Peyer's patch (tissue), 4 donors: ENCODE measurements around the gene DMD.

Source experiments
- POLR2A ChIP-seq, 2 donors: fragments of 450-650 bp; IDR thresholded peaks; one replicate each; pipeline ENCODE4 v1.5.1; 2017; ENCODE audit warnings: antibody characterized with exemption in 2 of 2, mild to moderate bottlenecking in 2 of 2, moderate library complexity in 2 of 2
- TF ChIP-seq, protein P1 (sequence below), 6 experiments: fragments of 450-650 bp in 4 of 6; fragments of 200-600 bp in 2 of 6; sonication (generic) in 1 of 6; IDR thresholded peaks; one replicate each; pipeline ENCODE4 v1.5.1; 2017 to 2019; ENCODE audit warnings: antibody characterized with exemption in 6 of 6, mild to moderate bottlenecking in 3 of 6, moderate library complexity in 1 of 6

DNA sequence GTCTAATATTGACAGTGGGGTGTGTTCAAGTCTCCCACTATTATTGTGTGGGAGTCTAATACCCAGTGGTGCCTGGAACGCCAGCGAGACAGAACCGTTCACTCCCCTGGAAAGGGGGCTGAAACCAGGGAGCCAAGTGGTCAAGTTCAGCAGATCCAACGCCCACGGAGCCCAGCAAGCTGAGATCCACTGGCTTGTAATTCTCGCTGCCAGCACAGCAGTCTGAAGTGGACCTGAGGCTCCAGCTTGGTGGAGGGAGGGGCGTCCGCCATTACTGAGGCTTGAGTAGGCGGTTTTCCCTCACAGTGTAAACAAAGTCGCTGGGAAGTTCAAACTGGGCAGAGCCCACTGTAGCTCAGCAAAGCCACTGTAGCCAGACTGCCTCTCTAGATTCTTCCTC is 407.3 kb downstream of the DMD start:
- TF ChIP-seq, protein P1, sequence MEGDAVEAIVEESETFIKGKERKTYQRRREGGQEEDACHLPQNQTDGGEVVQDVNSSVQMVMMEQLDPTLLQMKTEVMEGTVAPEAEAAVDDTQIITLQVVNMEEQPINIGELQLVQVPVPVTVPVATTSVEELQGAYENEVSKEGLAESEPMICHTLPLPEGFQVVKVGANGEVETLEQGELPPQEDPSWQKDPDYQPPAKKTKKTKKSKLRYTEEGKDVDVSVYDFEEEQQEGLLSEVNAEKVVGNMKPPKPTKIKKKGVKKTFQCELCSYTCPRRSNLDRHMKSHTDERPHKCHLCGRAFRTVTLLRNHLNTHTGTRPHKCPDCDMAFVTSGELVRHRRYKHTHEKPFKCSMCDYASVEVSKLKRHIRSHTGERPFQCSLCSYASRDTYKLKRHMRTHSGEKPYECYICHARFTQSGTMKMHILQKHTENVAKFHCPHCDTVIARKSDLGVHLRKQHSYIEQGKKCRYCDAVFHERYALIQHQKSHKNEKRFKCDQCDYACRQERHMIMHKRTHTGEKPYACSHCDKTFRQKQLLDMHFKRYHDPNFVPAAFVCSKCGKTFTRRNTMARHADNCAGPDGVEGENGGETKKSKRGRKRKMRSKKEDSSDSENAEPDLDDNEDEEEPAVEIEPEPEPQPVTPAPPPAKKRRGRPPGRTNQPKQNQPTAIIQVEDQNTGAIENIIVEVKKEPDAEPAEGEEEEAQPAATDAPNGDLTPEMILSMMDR (IDR thresholded peaks at IDR 0.05): no peak
- TF ChIP-seq POLR2A (IDR thresholded peaks at IDR 0.05): no peak
